ENCODE results near the gene PDE6A.

PDE6A gene

GRCh38 chr5:149930749-149931574, 13.6 kb downstream of the PDE6A start:
- FAIRE-seq = no peak
- no peak for DNase-seq (ENCODE audit: insufficient read length, low spot score)

- FAIRE-seq (no peak), DNase-seq (ENCODE audit: insufficient read length, low spot score) (no peak)
These were observed 14.4 kb downstream of the PDE6A start for GRCh38 chr5:149930043-149930748.

GRCh38 chr5:149924486-149924885, 20.1 kb downstream of the PDE6A start:
- DNase-seq (ENCODE audit: insufficient read length, low spot score) (no peak), FAIRE-seq (no peak)

- no peak for DNase-seq (ENCODE audit: insufficient read length, low spot score)
- no peak for FAIRE-seq
These were observed 21.6 kb downstream of the PDE6A start for GRCh38 chr5:149922950-149923349.

GRCh38 chr5:149921597-149921996, 23.0 kb downstream of the PDE6A start:
- no peak for FAIRE-seq

GRCh38 chr5:149917073-149917676, 27.4 kb downstream of the PDE6A start:
- no peak for DNase-seq (ENCODE audit: insufficient read length, low spot score)
- FAIRE-seq = no peak

More at GRCh38 chr5:149921597-149921996, 23.0 kb downstream of the PDE6A start:
- no peak for DNase-seq (ENCODE audit: insufficient read length, low spot score)

GRCh38 chr5:149916334-149917072, 28.1 kb downstream of the PDE6A start:
- DNase-seq (ENCODE audit: insufficient read length, low spot score) (no peak), FAIRE-seq (peak; percentile 84)

GRCh38 chr5:149915392-149916260, 29.0 kb downstream of the PDE6A start:
- no peak for DNase-seq (ENCODE audit: insufficient read length, low spot score)

GRCh38 chr5:149913436-149914419, 30.9 kb downstream of the PDE6A start:
- no peak for DNase-seq (ENCODE audit: insufficient read length, low spot score)
- FAIRE-seq = no peak

More at GRCh38 chr5:149915392-149916260, 29.0 kb downstream of the PDE6A start:
- no peak for FAIRE-seq

- DNase-seq (ENCODE audit: insufficient read length, low spot score) (no peak), FAIRE-seq (no peak)
These were observed 32.2 kb downstream of the PDE6A start for GRCh38 chr5:149912226-149912871.

GRCh38 chr5:149911031-149911430, 33.6 kb downstream of the PDE6A start:
- FAIRE-seq (no peak), DNase-seq (ENCODE audit: insufficient read length, low spot score) (no peak)

GRCh38 chr5:149907828-149908227, 36.8 kb downstream of the PDE6A start:
- DNase-seq (ENCODE audit: insufficient read length, low spot score) (no peak), FAIRE-seq (no peak)

- FAIRE-seq (no peak), DNase-seq (ENCODE audit: insufficient read length, low spot score) (no peak)
These were observed 39.6 kb downstream of the PDE6A start for GRCh38 chr5:149904977-149905376.

- FAIRE-seq (no peak), DNase-seq (ENCODE audit: insufficient read length, low spot score) (no peak)
These were observed 40.2 kb downstream of the PDE6A start for GRCh38 chr5:149904293-149904886.

GRCh38 chr5:149903404-149903803, 41.2 kb downstream of the PDE6A start:
- no peak for DNase-seq (ENCODE audit: insufficient read length, low spot score)
- no peak for FAIRE-seq

GRCh38 chr5:149902177-149902576, 42.4 kb downstream of the PDE6A start:
- FAIRE-seq (no peak), DNase-seq (ENCODE audit: insufficient read length, low spot score) (no peak)

GRCh38 chr5:149901511-149901910, 43.1 kb downstream of the PDE6A start:
- DNase-seq (ENCODE audit: insufficient read length, low spot score) (no peak), FAIRE-seq (no peak)

GRCh38 chr5:149900390-149900789, 44.2 kb downstream of the PDE6A start:
- DNase-seq (ENCODE audit: insufficient read length, low spot score) (no peak), FAIRE-seq (no peak)
